ENCODE results near the gene MMP1.

MMP1 gene

DNA sequence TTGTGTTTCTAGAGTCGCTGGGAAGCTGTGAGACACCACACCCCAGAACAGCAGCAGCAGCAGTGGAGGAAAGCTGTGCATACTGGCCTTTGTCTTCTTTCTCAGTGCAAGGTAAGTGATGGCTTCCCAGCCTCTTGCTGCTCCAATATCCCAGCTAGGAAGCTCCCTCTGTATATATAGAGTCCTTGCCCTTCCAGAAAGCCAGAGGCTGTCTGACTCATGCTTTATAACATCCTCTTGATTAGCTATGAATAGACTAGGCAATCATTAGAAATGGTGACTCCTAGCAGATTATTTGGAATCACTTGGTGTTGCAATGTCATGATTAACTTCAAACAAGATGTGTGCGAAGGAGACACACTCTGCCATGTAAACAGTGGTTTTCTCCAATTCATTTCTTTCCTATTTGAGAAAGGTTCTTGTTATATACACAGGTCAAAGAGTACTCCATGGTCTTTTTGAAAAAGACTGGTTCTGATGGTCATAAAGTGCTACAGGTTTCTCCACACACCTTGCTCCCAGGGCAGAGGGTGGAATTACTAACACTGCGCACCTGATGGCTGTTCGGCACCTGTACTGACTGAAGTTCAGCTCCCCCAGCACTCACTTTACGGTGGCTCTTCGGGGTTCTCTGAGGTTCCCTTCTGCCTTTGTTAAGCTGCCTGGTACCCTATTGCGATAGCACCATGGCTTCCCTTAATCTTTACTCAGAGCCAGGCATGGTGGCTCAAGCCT lies at the start of gene MMP1:
Gene MMP1 (minus strand): TSS at position 149 of the 735 bp plus-strand sequence. CDS start 68 bp downstream, at position 81.
- DNase-seq = no peak

DNA sequence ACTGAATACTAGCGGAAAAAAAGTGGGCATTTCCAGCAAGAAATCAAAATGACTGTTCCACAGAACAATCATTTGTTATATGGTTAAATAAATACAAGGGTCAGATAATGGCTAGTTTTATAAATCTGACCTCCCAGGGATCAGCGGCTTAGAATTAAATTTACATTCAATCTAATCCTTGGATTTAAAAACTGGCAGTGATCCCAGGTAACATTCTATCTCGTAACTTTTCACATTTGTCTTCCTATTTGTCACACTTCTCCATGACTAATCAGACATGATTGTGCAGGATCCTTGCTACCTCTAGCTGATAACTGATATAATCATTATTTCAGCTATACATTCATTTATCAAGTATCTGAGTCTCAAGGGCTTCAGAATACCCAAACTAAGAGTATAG lies 48.3 kb upstream of the MMP1 start:
- DNase-seq = no peak

DNA sequence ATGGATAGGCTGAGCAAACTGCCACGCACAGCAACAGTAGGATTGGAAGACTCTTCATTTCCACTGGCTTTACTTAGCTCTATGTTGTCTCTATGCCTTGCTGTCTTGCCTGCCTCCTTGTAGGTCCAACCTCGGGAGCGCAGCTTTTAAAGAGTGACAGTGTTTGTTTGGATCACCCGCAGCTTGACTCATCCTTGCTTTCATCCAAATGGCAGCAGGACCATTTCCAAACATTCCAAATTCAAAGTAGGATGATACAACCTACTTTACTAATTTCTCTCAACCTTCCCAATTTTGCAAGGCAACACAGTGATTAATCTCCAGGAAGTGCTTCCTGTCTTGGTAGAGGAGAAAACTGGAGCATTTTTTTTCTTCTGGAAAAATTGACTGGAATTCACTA lies 45.5 kb upstream of the MMP1 start, which contains the start of gene MMP3:
Gene MMP3 (minus strand): TSS at position 121 of the 400 bp plus-strand sequence. CDS start 63 bp downstream, at position 58.
- no peak for DNase-seq

DNA sequence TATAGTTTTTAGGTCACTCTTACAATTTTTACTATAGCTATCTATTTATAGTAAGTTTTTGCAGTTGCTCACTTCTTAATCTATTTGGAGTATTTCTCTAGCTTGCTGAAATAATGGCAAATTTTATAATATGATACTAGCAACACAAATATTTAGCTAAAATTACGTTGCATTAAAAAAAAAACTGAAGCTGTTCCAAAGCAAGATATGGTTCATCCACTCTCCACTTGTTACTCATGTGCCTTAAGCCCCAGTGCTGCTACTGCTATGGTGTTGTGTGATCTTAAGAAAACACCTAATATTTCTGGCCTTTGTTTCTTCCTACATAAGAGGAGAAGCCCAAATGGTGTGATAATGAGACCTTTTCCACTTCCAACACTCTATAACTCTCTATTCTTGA lies 45.0 kb upstream of the MMP1 start:
- DNase-seq = no peak

DNA sequence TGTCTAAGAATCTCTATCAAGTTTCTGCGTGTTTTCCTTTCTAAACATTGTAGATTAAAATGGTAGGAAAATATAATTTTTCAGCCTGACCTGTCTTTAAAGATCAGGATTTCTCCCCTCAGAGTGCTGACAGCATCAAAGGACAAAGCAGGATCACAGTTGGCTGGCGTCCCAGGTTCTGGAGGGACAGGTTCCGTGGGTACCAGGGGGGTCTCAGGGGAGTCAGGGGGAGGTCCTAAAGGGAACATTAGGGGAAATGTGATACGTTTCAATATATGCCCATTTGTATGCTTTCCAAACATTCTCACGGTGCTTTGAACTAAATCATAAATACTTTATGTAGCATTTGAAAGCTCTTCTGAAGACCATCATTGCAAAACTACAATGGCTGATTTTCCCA lies 42.1 kb upstream of the MMP1 start:
- DNase-seq = no peak

DNA sequence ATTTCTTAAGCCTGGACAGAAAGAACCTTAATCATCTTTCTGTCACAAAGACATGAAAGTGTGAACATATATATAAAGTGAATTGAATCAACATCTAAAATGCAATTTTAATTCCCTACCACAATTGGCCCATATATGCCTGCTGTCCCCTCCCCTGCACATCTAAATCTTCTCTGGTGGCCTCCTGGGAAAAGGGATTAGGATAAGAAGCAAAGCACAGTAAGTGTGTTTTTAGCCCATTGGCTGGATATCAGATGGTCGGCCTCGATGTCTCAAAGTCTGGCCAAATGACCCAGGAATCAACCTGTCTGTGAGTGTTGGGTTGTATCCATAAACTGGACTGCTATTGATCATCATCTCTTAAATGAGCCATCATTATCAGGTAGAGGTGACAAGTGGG lies 39.7 kb upstream of the MMP1 start:
- no peak for DNase-seq

DNA sequence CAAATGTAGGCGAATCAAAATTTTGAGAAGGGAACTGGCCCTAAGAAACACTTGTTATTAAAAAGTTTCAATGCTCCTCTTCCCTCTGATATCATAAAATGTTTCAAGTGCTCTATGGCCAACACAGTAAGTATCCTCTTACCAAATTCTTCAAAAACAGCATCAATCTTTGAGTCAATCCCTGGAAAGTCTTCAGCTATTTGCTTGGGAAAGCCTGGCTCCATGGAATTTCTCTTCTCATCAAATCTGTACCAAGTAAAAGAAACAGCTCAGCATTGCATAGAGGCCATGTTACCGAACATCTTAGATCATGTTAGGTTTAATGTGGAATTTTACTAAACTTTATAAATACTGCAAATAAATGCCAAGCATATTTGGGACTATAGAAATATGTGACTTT lies 39.2 kb upstream of the MMP1 start:
- DNase-seq = no peak

DNA sequence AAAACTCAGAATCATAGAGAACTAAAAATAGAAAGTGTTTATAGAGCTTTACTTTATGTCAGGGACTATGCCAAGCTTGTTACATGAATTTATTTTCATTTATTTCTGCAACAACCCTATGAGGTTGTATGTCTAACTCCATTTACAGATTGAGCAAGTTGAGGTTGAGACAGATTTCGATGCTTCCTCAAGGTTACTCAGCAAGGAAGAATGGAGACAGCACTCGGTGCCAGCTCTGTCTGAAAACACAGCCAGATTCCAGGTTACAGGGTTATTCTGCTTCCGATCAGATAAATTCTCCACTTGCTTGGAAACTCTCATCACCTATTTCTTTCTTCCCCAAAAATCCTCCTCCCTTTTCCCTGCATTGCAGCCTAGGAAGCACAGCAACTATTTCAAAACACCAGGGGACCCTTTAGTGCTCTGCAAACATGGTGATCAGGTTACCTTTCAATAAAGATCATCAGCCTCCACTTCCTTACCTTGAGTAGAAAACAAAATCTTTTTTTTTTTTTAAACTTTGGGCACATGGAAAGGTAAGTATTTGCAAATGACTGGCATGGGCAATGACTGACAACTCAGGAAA lies 38.4 kb upstream of the MMP1 start:
- DNase-seq = no peak

DNA sequence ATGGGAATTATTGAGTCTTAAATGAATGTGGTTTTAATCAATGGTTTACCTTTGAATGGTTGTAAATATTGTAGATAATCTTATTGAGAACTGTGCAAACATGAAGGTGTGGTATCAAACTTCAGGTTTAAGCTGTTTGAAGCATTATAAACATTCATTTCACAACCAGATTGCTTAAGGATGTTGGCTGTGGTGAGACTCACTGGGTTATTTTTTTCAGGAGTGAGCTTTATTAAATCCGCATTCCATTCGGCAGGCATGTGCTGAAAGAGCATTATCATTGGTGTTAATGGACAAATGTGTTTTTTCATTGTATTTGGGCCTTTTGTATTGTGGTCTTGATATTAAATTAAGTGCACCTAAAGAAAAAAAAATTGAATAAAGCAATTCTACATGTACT lies 35.8 kb upstream of the MMP1 start:
- DNase-seq = no peak

DNA sequence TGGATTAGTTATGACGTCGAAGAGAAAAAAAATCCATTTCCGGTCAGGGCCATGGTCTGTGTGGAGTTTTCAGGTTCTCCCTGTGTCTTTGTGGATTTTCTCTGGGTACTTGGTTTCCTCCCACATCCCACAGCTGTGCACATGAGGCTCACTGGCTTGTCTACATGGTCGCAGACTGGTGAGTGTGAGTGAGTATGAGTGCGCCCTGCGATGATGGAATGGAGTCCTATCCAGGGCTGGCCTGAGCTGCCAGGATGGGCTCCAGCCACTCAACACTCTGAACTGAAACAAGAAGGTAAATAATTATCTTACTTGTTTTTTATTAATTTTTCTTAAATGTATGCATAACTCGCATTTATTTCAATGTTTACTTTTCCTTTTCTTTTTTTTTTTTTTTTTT lies 34.7 kb upstream of the MMP1 start:
- no peak for DNase-seq

DNA sequence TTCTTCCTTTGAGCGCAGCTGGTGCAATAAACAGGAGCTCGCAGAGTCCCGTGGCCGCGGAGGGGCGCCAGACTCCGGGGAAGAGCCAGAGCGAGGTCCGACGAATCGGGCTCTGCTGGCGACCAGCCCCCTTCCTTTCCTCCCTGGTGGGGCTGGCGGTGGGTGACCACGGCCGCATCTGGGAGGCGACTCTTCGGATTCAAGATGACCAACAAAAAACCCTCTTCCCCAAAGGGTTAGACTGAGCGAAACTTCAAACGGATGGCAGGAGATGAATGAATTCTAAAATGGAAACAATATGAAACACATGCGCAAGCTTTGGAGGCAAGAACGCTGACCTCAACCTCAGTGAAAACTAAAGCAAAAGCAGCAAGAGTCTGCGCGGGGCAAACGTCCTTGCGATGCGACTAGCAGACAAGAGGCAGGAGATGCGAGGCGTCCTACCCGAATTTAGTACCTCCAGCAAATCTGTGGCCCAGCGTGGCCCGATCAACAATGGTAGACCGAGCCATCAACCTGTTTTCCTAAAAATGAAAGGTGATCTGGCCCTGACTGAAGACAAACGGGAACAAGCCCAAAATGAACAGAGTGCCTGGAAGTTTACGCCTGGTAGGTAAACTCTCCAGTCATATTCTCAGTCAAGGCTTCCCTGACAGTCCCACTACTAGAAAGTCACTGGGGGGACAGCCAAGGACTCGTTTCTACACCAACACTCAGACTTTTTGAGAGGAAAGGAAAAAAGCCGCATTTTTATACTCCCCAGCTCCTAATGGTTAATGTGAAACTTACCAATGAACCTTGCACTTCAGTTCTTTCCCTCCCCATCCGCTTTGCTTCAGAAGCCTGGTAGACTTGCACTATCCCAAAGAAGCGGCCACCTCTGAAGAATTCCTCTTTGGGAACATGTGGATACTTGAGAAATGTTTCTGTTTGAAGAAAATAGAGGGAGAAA lies 33.8 kb upstream of the MMP1 start:
- DNase-seq = no peak

DNA sequence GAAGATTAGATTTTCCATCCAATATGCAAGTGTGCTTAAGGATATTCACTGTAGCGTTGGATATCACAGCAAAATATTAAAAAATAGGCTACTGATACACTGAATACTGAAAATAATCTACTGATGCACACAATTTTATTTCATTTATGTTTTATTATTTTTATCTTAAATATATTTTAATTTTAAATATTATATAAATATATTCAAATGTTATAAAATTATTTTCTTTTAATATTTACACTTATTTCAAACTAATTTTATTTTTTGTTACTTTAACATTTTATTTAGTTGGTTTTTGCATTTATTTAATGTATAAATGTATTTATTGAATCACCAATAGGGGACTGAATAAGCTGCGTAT lies 33.1 kb upstream of the MMP1 start:
- DNase-seq = no peak

DNA sequence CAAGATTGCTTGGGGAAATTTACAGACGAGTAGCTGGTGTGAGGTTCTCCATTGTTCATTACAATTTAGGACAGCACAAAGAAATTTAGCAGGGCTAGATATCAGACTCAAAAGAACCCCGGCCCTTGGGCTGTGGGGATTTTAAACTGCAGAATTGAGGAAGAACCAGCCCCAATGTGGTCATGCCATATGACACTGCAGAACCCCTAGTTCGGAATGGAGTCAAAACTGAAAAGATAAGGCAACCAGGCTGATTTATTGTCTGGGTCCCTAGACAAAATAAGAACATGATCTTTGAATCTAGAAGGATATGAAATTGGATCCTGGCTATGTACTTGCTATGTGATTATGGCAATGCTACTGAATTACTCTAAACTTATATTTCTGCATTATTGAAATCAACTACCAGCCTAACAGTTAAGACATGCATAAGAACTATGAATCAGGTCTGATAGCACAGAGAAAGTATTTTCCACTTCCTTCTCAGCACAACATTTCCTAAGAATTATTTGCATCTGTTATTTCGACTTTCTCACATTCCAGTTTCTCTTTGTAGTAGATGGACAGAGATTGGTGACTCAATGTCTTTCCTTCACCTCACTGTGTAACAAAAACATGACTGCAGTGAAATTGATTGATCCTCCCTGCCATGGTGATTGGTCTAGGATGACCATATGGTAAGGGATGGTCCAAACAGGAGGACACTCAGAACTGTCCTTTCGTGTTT lies 32.2 kb upstream of the MMP1 start:
- DNase-seq = no peak

DNA sequence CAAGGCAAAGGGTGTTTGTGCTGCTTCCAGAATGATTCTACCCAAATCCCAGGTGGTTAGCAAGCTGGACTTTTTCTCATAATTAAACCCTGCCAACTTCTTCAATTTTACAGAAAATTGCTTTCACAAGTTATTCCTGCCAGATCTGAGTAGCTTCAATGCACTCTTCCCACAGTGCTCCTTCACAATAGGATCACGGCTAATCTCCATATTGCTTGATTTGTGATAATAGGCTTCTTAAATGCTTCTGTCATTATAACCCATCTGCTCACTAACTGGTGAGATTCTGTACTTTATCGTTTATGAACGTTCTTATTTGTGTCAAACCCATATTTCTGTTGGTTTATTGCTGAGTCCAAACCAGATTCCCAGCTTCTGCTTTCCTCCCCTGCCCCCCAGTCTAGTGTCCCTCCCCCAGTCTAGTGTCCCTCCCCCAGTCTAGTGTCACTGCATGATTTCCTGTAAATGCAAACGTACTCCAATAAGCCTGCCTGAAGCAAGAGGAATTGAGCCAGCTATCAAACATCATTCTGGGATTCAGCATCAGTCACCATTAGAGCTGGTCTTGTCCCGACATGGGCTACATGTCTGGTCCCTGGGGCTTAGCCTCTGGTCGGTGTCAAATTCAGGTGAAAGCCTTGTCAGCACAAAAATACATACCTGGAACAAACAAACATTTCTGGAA lies 31.5 kb upstream of the MMP1 start:
- no peak for DNase-seq

DNA sequence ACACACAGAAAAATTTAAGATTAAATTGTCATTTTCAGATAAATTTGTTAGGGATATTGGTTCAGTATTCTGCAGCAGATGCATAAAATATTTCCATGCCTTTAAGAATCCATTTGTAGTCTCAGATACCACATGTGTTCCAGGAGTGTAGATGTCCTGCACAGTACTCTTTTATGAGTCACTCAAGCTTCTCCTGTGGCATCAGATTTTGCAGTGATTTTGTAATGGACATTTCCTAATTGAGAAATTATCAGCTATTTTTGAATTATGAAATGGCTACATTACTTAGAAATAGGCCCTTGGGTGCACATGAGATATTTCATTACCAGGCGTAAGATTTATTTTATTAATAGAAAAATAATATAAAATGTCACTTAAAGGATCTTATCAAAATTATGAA lies 26.6 kb upstream of the MMP1 start:
- no peak for DNase-seq

DNA sequence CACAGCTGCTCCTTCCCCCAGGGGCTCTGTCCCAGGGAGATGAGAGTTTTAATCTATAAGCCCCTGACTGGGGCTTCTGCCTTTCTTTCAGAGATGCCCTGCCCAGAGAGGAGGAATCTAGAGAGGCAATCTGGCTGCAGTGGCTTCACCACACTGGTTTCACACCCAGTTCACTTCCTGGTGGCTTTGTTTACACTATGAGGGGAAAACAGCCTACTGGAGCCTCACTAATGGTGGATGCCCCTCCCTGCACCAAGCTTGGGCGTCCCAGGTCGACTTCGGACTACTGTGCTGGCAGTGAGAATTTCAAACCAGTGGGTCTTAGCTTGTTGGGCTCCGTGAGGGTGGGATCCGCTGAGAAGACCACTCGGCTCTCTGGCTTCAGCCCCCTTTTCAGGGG lies 21.5 kb upstream of the MMP1 start:
- DNase-seq = no peak

DNA sequence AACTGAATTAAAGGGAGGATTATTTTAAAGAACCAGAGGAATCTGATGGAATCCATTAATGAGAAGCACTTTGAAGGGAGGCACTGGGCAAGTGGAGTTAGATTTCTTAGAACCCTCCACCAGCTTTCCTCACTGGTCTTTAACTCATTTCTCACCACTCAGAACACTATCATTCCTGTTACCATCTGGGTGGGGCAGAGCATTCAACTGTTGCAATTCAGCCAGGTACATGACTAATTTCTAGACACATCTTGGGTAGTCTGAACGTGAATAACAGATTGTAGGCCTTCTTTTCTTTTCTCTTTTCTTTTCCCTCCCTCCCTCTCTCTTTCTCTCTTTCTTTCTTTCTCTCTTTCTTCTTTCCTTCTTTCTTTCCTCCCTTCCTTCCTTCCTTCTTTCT lies 15.5 kb upstream of the MMP1 start:
- no peak for DNase-seq

DNA sequence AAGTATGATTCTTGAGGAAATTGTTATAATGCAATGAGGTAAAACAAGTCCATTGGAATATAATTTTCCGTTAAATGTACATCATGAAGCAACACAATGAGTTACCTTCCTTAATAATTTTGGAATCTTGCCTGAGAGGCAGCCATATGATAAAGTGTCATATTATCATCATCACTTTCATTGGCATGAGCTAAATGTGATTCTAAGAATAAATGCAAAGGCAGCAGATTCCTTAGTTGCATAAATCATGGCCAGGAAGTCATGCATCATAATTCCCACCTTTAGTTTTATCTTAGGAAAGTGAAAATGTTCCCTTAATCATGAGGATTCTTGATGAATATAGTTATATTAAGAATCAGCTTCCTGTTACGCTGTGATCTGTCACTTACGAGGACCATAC lies 14.2 kb upstream of the MMP1 start:
- DNase-seq = no peak

DNA sequence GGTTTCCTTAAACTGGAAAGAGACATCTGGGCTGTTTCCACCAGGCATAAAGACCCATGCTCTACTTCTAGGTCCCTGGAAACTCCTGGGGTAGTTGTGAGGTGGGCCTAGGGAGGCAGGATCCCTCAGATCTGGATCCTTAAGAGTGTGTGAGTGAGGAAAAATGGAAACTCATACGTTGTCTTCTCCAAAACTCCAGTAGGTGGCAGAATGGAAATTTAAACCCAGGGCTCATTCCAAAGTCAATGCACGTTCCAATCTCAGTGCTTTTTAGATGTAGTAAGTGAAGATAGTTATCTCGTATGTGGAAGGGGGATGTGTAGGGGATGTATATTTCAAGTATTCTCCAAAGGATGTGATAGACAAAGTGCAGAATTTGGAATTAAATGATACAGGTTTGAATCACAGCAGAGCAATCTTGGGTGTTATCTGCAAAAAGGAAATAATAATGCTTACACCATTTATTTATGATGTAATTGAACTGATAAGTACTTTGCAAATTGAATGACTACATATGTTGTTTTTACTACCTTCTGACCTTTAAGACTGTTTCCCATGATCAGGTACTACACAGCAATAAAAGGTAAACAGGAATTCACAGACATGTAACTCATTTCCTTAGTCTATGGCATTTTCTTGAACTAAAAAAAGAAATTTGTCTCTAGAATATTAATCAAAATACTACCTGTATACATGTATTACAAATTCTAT lies 13.1 kb upstream of the MMP1 start:
- DNase-seq = no peak

DNA sequence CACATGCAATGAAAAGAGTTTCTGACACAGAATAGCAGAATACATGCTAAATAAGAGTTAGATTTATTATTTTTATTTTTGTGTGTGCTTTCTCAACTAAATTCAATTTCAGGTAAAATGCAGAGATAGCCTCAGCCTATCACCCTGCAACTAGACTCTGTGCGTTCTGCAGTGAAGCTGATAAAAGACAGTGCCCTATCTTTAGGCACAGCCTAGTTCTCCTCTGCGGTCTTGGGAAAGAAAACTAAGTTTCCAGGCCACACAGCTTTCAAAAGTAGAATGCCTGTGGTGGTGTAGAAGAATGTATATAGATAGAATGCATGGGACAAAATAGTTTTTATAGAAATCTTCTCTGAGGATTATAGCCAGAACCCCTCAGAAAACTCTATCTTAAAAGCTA lies 12.0 kb upstream of the MMP1 start:
- DNase-seq = no peak

DNA sequence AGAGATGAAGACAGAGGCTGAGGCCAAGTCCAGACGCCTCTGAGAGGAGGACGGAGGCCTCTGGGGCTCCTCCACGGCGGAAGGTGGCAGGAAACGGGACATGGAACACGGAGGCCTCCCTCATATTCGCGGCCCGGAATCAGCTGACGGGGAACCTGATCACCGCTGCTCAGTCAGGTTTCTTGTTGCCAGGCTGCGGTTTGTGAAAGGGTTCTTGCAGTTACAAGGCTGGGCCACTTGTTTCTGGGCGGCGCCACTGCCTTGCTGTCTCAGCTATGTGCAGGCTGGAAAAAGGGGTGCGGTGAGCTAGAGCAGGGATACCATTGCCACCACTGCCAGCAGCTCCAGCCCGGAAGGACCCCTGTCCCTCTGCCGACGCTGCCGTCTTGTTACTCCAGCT lies 10.0 kb upstream of the MMP1 start:
- no peak for DNase-seq

DNA sequence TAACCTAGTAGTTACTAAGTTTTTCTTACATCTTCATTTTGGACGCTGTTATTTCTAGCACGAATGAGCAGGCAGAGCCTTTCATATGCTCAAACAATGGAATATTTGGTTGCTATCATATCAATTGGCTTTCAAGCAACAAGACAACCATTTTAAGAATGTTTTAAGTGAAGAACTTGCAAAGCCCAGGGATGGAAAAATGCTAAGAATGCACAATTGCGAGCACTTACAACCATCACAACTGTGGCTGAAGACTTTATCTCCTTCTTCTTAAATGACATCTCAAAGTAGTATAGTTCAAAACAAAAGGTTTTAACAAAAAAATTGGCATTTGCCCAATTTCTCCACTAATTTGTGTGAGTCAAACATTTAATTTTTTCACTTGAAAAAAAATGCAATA lies 8.3 kb upstream of the MMP1 start:
- DNase-seq = no peak
